Daoy (cell line): Measurements from ENCODE around the gene ASTL. TPM values are rescaled to one million over a fixed set of nuclear protein-coding genes. Genes with fewer than 3 reads are reported as not detected.

ENCODE experiments used
- DNase-seq: peaks from one replicate; pipeline ENCODE4 v3.0.0-alpha.2; 2015; ENCODE audit warnings: low read depth
- total RNA-seq: library from RNA; depleted of rRNA; stranded (reverse); fragments of >200 nt; shearing (Covaris generic); gene quantifications from 2 replicates; pipeline ENCODE4 v1.2.3, GENCODE V29; 2014; rRNA removed

ASTL gene
- total RNA-seq, 1 experiment from 2014 or later, result not detected

DNA sequence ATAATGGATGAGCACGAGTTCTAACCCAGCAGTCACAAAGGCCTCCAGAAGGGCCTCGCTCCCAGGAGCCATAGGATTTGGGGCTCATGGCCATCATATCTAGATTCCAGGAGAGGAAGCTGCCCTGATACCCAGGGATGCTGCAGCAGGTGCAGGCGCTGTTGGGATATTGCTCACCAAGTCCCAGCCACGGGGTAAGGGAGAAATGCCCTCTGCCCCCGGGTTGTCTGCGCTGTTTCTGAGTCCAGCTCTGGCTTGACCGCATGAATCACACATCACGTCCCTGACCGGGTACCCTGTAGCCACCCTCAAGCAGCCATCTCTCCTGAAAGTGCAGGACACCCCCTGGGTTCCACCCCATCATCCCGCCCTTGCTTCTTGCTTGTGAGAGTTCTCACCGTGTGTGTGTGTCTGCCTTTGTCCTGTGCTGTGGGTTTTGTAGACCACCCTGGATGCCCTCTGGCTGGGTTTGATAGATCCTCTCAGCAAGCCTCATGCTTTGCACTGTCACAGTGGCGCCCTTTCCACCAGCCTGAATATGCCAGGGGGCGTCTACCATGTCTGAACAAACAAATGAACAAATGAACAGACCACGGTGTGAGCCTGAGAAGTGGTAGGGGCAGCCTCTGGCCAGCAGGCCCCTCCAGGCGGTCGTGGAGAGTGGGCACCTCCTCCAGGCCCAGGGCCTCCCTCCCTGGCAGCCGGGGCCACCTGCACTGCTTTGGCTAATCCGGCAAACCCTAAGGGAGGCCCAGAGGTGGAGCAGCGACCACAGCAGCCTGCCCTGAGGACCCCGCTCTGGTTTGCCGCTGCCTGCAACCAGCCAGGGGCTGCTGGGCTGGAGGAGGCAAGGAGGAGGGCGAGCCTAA is 54.1 kb downstream of the ASTL start:
- DNase-seq, result no peak

DNA sequence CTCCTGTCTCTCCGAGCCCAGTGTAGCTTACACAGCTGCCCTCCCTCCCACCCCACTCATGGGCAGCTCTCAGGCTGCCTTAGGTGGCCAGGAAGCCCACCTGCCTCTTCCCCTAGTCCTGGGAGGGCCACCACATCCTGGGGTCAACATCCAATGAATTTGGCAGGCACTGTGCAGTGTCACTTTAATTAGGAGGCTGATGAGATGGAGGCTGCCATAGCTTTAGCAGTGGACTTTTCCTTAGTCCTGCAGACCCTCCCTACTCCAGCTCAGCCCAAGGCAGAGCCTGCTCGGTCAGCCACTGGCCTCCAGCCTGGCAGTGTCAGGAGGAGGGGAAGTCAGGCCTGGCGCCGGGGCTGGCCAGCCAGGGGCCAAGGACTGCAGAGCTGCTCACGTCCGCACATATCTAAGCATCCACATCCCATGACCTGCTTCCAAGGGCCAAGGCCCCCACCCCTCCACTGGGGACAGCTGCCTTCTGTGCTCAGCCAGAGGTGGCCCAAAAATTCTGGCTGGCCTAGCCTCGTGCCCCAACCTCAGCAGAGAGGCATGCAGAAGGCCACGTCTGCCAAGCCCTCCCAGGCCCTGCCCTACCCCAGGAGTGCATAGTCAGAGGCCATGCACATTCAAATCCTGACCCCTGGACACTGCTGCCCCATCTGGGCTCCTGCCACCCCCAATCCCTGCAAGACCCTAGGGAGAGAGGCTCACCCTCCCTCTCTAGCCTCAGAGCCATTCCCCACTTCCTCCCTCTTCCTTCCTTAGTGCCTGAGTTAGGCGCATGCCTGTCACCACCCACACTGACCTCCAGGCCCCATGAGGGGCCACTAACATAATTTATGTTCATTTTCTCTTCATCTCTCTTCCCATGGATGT is 55.0 kb downstream of the ASTL start:
- DNase-seq, result no peak

- no peak for DNase-seq
Measured at GRCh38 chr2:96082211-96083063, 55.9 kb downstream of the ASTL start.

DNA sequence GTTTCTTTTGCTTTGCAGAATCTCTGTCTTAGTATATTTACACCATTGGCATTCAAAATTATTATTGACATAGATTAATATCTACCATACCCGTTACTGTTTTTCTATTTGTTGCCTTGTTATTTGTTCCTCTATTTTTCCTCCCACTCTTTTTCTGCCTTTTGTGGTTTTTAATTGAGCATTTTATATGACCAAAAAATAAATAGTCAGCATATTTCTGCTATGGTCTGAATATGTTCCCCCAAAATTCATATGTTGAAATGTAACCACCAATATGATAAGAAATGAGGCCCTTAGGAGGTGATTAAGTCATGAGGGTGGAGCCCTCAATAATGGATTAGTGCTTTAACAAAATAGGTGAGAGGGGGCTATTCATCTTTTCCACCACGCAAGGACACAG is 57.3 kb downstream of the ASTL start:
- no peak for DNase-seq

DNA sequence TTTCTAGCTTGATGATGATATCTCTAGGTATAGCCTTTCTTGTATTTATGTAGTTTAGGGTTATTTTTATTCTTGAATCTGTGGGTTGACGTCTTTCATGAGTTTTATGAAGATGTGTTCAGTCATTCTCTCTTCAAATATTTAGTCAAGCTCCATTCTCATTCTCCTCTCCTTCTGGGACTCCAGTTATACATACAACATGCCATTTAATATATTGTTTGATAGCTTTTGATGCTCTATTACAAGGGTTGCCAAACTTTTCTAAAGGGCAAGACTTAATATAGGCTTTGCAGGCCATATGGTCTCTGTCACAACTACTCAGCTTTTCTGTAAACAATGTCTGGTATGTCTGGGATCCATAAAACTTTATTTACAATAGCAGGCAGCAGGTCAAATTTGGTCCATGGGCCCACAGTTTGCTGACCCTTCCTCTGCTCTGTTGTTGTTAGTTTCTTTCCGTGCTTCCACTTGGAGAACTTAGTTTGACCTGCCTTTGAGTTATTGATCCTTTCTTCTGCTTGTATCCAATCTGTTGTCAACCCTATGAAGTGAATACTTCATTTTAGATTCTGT is 63.0 kb downstream of the ASTL start:
- DNase-seq, result no peak

DNA sequence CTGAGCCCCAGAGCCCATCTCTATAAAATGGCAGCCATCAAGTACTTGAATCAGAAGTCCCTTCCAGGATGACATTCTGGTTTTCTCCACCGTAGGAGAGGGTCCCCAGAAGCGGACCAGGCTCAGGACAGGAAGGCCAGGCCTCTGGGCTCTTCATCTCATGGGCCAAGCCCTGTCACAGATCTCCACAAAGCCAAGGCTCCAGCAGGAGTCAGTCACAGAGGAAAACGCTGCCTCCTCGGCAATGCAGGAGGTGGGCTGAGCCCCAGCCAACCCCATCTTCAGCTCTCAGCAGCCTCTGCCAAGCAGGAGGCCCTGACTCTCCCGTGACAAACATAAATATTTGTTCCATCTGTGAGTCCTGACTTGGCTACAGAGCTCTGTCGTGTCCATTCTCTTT is 64.1 kb downstream of the ASTL start:
- no peak for DNase-seq

- DNase-seq, result no peak
Measured at GRCh38 chr2:96073170-96073775, 65.0 kb downstream of the ASTL start.

Other genes with a start within 250 kb of the ASTL start
- gene ANKRD36C, start 146.7 kb downstream of the ASTL start, total RNA-seq, result 8.5 and 10.9 TPM in 2 replicates
- 0.06 TPM in 1 of 2 replicates, not detected in the other for gene GPAT2, start 103.6 kb downstream of the ASTL start, total RNA-seq
- gene ADRA2B, start 21.9 kb downstream of the ASTL start, total RNA-seq, result 0.42 TPM in 1 of 2 replicates, not detected in the other
- gene DUSP2, start 6.9 kb upstream of the ASTL start, total RNA-seq, result 21.1 and 24.4 TPM in 2 replicates
- gene STARD7, start 70.3 kb upstream of the ASTL start, total RNA-seq, result 176 and 199 TPM in 2 replicates
- 16.2 and 19.1 TPM in 2 replicates for gene TMEM127, start 127.5 kb upstream of the ASTL start, total RNA-seq
- gene CIAO1, start 127.7 kb upstream of the ASTL start, total RNA-seq, result 136 and 166 TPM in 2 replicates
- gene SNRNP200, start 167.0 kb upstream of the ASTL start, total RNA-seq, result 29.2 and 34.9 TPM in 2 replicates
- 2.4 and 2.7 TPM in 2 replicates for gene ITPRIPL1, start 186.8 kb upstream of the ASTL start, total RNA-seq
- gene NCAPH, start 197.3 kb upstream of the ASTL start, total RNA-seq, result 56.2 and 66.9 TPM in 2 replicates